NCI-H146 (cell line): ENCODE data around the gene MINDY3.
"Not testable (repeated sequence)": the region's sequence is repeated elsewhere in the genome, so short reads cannot be mapped to it uniquely, and the experiment has no call there.

ENCODE experiments used
- DNase-seq: peaks from one replicate; lab custom pipeline; 2025; lab: John Stamatoyannopoulos, UW

Gene MINDY3

DNA sequence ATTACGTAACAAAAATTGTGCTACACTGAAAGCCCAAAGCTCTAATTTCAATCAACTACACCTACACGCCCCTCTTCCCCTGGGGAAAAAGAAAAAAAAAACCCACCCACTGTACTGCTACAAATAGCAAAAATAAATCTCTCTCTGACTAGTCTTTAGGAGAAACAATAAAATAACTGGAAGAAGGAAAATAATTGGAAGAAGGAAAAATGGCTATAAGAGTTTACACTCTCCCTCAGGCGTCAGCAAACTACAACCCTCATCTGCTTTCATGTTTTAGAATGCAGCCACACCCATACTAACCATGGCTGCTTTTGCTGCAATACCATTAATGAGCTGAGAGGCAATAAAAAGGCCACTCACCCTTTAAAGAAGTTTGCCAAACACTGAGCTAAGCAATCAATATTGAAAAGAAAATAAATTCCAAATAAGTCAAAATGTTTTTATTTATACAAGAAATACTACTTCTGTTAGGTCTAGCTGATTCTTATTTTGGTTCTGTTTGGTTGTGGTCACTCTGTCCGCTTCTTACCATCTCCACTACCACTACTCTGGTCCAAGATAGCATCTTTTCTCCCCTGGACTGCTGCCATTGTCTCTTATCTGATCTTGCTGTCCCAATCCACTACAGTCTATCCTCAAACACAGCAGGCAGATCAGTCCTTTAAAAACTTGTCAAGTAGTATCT is 3.8 kb downstream of the MINDY3 start:
- no peak for DNase-seq

DNA sequence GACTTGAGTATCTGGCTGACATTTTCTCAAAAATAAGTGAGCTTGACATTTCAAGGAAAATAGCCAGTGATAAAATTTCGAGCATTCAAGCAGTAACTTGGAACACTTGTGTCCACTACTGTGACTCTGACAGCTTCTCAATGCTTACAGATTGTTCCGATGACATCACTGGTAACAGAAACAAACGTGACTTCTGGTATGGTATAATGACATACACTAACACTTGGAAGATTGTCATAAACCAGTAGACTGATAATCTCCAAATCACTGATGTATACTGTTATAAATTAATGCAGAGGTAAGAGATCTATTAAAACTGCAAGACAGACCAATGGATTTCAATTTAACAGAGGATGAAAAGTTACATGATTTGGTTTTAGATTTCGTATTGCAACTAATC is 6.5 kb downstream of the MINDY3 start:
- DNase-seq, result no peak

DNA sequence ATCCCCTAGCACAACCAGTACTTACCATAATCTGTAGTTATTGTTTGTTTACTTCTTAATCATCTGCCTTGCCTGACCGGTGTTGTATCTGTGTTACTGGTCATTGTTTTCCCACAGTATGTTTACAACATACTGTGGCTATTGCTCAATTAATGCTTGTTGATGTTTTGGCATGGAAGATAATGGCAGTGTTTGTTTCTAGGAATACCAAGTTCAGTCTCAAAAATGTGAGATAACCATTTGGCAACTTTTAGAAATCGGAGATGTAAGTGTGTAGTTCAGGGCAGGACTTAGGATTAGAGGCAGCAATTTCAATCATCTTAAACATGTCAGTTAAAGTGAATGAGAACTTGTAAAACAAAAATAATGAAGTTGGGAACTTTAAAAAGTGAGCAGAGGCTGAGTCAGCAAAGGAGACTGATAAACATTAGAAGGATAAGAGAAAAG is 8.2 kb downstream of the MINDY3 start:
- DNase-seq, result no peak

DNA sequence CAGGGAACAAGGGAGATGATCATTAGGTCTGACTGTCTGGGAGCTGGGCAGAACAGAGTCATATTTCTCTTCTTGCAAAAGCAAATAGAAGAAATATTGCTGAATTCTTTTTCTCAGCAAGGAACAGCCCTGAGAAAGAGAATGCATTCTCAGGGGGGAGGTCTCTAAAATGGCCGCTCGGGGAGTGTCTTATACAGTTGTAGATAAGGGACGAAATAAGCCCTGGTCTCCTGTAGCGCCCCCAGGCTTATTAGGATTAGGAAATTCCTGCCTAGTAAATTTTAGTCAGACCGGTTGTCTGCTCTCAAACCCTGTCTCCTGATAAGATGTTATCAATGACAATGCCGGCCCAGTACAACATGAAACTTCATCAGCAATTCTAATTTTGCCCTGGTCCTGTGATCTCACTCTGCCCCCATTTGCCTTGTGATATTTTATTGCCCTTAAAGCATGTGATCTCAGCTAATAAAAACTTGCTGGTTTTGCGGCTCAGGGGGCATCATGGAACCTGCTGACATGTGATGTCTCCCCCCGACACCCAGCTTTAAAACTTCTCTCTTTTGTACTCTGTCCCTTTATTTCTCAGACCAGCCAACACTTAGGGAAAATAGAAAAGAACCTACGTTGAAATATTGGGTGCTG is 9.8 kb downstream of the MINDY3 start:
- not testable (repeated sequence) for DNase-seq

DNA sequence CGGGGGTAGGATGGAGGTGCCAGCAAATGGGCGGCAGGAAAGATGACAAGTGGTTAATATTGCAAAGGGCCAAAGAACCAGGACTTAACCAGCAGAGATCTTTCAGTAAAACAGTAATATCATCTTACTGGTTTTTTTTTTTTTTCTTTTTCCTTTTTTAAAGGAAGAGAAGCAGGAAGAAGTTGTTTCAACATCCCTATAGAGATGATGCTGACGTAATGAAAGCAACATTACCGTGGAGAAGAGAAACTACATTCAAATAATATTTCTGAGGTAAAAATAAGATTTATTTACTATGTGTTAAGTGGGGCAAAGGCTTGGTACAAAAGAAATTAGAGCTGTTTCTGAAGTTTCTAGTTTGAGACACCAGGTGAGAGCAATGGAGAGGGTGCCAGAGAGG is 11.0 kb downstream of the MINDY3 start:
- DNase-seq, result no peak

DNA sequence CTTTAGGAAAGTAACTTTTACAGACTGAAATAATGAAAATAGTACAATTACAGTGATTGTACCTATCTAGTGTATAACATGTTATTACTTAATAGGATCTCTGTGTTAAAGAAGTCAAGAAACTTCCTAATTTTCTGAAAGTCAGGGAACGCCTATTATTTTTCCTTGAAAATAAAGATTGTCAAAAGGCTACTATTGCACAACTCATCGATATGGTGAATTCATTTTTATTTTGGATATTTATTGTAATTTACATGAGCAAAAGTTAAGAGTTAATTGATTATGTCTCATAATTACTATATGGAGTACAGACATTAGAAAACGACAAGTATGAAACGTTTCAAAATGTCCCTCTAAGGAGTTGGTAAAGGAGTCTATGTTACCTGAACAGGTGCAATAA is 12.8 kb downstream of the MINDY3 start:
- no peak for DNase-seq

DNA sequence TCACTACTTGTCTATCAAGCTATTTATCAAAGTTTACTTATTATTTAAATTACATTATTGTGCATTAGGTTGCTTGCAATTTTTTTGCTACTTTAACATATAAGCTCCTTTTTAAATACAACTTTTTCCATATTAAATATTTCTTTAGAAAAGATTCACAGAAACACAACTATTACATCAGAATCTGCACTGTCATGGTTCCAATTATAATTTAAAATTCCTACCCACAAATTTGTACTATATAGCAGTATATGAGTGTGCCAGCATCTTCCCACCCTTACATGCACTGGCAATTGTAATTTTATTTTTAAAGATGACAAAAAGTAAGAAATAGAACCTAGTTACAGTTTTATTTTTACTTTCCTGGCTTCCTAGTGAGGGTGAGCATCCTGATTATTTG is 15.8 kb downstream of the MINDY3 start:
- DNase-seq, result no peak

DNA sequence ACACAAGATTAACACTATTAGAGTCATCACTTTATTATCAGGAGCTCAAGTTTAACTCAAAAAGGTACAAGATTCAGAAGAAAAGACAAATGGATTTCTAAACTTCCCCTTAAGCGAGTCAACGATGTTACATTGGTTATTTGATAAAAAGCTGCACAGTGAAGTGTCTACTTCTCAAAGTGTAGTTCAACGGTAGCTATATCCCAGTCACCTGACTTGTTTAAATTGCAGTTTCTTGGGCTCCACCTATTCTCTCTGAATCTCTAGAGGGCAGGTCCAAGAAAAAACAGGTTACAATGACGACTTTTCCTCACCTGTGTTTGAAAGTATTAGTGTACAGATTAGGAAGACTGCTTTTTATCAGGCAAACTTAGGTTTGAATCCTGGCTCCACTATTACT is 16.6 kb downstream of the MINDY3 start:
- no peak for DNase-seq

DNA sequence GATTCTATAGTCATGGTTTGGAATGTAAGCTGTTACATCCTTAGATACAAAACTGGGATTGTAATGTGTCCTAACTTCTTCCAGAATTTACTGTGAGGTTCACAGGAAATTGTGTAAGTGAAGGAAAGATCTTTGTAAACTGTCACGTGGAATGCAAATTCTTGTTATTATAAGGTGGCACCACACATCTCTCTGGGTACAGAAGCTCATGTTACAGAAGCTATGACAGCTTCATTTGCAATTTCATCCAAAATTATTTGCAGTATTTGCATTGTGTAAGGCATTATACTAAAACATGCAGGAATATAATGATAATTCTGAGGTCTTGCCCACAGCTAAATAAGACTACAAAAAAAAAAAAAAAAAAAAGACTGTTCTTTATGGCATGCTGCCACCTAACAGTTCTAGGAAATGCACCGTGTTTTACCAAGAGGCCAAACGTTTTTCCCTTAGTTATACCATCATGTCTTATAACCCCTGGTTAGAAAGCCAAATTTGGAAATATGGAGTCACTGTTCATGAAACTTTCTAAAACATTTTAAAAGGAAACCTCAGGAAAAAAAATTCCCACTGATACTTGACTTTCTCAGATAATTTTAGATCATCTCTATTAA is 17.6 kb downstream of the MINDY3 start:
- DNase-seq, result no peak

DNA sequence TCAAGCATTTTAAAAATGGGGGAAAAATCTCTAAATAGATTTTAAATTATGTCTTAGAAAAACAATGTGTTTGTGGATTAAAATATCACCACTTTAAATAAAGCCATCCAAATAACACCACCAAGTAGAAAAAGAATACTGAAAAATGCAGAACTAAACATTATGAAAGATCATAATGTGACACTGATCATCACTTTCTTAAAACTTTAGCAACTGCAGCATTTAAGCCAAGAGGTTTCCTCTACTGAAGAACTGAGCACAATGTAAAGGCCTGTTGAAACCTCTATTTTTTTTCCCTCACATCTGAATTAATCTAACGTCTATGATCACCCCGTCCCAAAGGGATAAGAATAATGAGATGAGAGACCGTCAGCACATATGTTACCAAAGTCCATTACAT is 18.6 kb downstream of the MINDY3 start:
- DNase-seq, result no peak

DNA sequence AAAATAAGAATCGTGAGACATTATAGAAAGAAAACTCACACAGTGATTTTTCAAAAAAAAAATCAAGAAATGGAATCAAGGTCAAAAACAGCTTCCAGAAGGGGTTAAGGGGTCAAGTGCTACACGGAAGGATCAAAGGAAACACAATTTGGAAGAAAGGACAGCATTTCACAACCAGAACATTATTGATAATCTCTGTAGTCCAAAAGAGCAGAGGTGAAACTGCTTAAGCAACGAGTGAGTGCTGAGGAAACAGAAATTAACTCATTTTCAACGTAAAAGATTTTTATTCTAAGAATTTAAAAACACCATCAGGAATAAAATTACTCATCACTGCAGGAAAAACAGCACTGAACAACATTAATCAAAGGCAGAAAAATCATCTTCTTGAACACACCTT is 23.5 kb downstream of the MINDY3 start:
- DNase-seq, result no peak

DNA sequence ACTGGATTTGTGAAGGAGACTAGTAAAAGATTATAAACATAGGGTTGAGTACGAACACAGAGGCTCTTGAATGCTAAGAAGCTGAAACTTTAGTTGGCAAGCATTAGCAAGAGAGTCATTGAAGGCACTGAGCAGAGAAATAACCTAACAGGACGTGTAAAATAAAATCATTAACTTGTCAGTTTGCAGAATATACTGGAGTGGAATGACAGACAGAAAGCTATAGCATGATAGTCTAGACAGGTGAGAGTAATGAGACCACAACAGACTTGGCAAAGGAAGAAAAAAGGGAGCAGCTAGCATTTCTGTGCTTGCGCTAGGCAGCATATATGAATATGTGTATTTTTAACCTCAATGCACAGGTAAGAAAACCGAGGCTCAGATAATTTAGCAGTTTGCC is 30.8 kb downstream of the MINDY3 start:
- no peak for DNase-seq

DNA sequence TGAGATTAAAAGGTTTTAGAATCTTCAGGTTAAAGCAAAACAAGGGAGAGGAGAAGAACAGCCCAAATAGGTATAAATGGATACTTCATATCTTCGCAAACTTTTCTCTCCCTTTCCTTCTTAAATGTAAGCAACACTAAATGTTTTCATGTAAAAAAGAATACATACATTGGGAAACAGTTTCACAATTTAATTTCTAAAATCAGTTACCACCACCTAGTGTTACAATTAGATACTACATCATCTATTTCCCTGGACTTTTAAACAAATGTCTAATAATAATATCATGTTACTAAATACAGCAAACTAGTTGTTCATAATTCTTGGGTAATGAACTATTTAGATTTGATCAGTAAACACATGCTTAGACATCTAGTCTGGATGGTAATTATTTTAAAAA is 35.8 kb downstream of the MINDY3 start:
- no peak for DNase-seq

DNA sequence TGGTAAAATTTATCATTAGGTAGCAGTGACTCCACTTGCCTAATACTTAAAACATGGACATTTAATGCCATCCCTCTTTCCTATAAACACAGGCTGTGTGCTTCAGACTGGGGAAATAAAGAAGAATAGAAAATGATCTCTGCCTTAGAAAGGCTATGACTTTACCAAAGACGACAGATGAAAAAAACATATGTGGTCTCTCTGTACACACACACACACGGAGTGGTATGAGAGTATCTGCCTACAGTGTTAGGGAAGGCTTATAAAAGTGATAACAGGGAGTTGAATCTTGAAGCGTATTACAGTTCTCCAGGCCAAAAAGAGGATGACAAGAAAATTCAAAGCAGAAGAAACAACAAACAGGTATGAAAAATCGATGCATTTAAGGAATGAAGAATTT is 38.2 kb downstream of the MINDY3 start:
- DNase-seq, result no peak

DNA sequence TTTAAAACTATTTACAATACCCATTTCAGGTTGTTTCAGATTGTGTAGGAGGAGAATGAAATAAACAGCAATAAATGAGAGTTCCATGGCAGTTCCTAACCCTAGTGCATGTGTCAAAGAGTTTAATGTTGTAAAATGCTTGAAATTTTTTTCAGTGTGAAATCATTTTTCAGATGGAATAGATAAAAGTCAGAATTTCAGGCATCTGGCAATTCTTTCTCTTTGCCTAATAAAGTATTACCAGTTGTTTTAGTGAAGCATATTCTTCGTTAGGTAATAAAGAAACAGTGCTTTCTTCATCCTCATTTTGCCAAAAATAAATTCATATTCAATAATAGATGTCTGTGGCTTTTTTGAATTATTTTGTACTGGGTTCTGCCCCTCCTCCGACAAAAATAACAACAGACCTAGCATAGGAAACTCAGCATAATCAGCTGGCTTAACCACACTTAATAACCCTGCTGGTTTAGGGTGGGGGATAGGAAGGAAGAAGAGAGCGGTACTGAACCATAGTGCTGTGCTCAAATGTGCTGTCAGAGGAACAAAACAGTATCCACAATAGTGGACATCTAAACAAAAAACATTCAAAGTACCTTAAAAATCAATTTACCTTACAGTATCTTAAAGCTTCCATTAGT is 39.1 kb downstream of the MINDY3 start:
- no peak for DNase-seq

DNA sequence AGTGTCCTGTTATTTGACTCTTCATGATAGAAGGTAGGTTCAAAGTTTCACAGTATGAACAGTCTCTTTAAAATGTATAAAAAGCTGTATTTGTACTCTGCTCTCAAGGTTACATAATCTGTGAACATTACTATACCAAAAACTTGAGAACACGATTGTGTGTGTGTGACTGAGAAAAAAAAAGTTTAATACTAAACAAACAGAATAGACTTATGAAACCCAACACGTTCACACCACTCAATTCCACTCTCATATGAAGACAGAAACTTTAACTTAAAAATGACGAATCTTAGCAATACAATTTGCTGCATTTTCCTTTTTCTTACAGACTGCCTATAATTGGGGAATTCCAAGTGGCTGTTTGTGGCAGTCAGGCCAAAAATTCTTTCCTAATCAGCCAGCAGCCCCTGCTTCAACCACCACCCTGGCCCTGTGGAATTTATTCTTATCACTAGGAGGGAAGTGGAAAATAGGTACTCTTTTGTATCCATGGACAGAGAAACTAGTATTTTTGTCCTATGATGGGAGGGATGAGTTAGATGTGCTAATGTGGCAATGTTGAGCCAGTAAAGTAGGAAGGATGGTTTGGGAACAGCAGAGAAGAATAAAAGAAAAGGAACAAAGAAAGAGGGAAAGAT is 42.8 kb downstream of the MINDY3 start:
- no peak for DNase-seq

DNA sequence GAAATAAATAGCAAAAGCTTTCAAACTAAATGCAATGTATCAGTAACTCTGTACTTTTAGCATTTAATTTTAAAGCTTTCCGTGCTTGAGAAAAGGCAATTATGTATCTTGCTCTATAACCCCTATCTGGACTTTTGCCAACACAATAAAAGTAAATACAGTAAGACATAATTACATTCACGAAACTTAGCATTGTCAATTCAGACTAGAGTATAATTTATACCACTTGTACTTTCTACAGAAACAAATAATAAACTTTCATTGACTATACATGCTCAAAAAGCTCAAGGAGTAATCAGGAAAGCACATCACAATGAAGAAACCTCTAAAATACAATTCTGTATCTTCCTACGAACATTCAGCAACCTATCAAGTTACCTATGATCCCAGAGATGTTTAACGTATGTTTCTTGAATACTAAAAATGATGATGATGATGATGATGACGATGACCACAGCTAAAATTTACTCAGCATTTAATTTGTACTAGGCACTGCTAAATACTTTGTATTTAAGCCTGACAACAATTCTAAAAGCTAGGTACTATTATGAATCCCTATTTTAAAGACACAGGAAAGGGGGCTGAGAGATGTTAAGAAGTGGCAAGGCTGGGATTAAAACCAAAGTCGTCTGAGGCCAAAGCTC is 44.9 kb downstream of the MINDY3 start:
- peak; percentile 30 for DNase-seq

DNA sequence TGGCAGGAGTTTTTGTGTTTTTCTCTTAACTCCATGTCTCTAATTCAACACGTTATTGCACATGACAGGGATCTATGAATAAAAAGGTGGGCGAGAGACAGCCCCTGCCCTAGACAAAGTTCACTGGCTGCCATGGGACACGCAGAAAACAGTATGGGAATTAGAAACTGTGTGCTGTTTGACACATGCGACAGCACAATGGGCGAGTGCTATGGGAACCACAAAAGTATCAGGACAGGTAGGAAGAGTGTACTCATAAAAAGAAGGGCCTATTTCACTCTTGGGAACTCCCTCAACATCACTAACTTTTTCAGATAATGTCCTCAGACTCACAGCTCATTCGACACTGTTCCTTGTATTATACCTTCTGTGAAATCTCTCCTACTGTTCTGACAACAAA is 45.7 kb downstream of the MINDY3 start:
- no peak for DNase-seq

DNA sequence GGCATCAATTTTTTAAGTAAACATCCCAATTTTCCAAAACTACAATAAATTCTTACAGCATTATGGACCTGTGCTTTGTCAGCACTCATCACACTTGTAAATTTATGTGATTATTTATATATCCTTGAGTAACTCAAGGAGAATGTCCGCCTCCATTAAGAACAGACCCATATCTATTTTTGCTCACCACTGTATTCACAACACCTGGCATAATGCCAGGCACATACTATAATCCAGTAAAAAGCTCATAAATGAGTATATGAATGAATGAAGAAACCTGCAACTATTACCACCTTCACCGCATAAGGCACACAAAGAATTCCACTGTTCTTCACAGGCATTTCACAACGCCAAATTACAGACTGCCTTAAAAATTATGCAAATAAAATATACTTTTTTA is 46.9 kb downstream of the MINDY3 start:
- no peak for DNase-seq

DNA sequence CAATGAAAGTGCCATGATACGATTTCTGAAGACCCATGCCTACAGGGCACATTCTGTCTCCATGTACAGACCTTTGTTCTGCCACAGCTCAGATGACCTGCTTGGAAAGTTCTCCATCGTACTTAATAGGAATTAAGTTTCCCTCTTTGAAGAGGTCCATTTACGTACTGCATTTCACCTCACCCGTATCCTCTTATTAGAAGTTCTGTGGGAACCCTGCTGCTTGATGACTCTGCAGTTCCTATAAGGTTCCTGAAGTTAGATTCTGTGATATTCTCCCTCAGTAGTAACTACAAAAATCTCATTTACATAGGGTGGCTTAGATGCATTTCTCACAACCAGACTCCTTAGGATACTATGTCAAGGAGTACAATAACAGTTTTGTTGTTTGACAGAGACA is 50.9 kb downstream of the MINDY3 start:
- DNase-seq, result no peak

DNA sequence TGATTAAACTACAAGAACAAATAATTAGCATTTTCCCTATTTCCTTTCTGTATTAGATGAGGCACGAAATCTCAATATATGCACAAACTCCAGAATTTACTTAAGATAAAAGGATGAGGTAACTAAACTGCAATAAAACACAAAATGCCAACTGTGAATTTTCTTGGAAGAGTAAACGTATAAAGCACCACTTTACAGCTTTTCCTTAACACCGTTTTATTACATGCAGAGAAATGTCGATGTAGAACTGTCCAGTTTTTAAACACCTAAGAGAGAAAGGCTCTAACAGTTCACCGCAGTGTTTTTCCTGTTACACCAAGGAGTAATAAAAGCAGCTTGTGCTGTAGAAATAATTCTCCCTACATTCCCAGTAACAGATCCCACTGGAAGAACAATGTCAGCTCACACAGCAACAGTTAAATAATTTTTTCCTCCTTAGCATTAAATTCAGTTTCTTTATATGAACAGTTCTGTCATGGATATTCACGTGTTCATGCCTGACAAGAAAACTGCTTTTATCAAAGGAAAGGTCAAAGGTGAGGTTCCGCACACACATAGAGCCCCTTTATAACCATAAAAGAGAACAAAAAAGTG is 52.0 kb downstream of the MINDY3 start:
- DNase-seq, result no peak
